ENCODE data around the gene RBCK1. TPM values are rescaled to one million over a fixed set of nuclear protein-coding genes. Genes with fewer than 3 reads are reported as not detected.

Gene RBCK1
- total RNA-seq, 1 donor from 2014 or later, result 101 TPM

- TF ChIP-seq CTCF (IDR thresholded peaks at IDR 0.05), result no peak
- intact Hi-C loops (cut with DNase I), result no loop called here
Measured at GRCh38 chr20:434221-434620, 26.1 kb downstream of the RBCK1 start.

GRCh38 chr20:434661-435419 lies 26.7 kb downstream of the RBCK1 start:
- H3K36me3 ChIP-seq, result peaks cover 79% of the 10 kb centered on the region
- ATAC-seq, result no peak
- peaks cover 18% of the 10 kb centered on the region for H3K4me1 ChIP-seq

More at GRCh38 chr20:434221-434620, 26.1 kb downstream of the RBCK1 start:
- Histone ChIP-seq H3K27ac (no peak overlapping the region), H3K9me3 (no peaks in the 10 kb centered on the region), H3K36me3 (peaks cover 81% of the 10 kb centered on the region), H3K4me3 (no peak overlapping the region), H3K4me1 (peaks cover 18% of the 10 kb centered on the region), H3K27me3 (no peaks in the 10 kb centered on the region)
- DNase-seq (no peak), ATAC-seq (no peak)

GRCh38 chr20:435558-435957 lies 27.5 kb downstream of the RBCK1 start:
- intact Hi-C loops (cut with DNase I), result no loop called here
- TF ChIP-seq CTCF (IDR thresholded peaks at IDR 0.05), result no peak
- H3K4me3 ChIP-seq, result no peak overlapping the region
- DNase-seq (no peak), ATAC-seq (no peak)
- no peaks in the 10 kb centered on the region for H3K9me3 ChIP-seq
- H3K36me3 ChIP-seq, result peaks cover 79% of the 10 kb centered on the region
- H3K27me3 ChIP-seq, result no peaks in the 10 kb centered on the region
- H3K27ac ChIP-seq, result no peak overlapping the region
- H3K4me1 ChIP-seq, result peaks cover 18% of the 10 kb centered on the region

More at GRCh38 chr20:434661-435419, 26.7 kb downstream of the RBCK1 start:
- Histone ChIP-seq H3K4me3 (no peak overlapping the region), H3K27me3 (no peaks in the 10 kb centered on the region), H3K27ac (no peak overlapping the region), H3K9me3 (no peaks in the 10 kb centered on the region)
- TF ChIP-seq CTCF (IDR thresholded peaks at IDR 0.05), result no peak
- intact Hi-C loops (cut with DNase I), result no loop called here
- no peak for DNase-seq

- no peak overlapping the region for H3K27ac ChIP-seq
- TF ChIP-seq CTCF (IDR thresholded peaks at IDR 0.05), result no peak
- intact Hi-C loops (cut with DNase I), result no loop called here
- H3K9me3 ChIP-seq, result no peaks in the 10 kb centered on the region
- no peak overlapping the region for H3K4me3 ChIP-seq
- no peak for DNase-seq
- peaks cover 18% of the 10 kb centered on the region for H3K4me1 ChIP-seq
- H3K36me3 ChIP-seq, result peaks cover 79% of the 10 kb centered on the region
- no peaks in the 10 kb centered on the region for H3K27me3 ChIP-seq
- ATAC-seq, result no peak
Measured at GRCh38 chr20:436476-436875, 28.4 kb downstream of the RBCK1 start.

- Histone ChIP-seq H3K4me3 (no peak overlapping the region), H3K9me3 (no peaks in the 10 kb centered on the region), H3K27ac (peak overlapping the region; percentile 40), H3K27me3 (no peaks in the 10 kb centered on the region), H3K36me3 (peaks cover 81% of the 10 kb centered on the region), H3K4me1 (peaks cover 18% of the 10 kb centered on the region)
- peak; percentile 22 for ATAC-seq
- intact Hi-C loops (cut with DNase I), result no loop called here
- DNase-seq, result no peak
- no peak for TF ChIP-seq CTCF (IDR thresholded peaks at IDR 0.05)
Measured at GRCh38 chr20:437787-438486, 29.8 kb downstream of the RBCK1 start.
